Measurements from ENCODE around the gene LAMTOR2.
A peak's percentile ranks its signal among the peaks of the same experiment; 100 is the strongest.
"Not testable (repeated sequence)": the region's sequence is repeated elsewhere in the genome, so short reads cannot be mapped to it uniquely, and the experiment has no call there.

The LAMTOR2 gene

DNA sequence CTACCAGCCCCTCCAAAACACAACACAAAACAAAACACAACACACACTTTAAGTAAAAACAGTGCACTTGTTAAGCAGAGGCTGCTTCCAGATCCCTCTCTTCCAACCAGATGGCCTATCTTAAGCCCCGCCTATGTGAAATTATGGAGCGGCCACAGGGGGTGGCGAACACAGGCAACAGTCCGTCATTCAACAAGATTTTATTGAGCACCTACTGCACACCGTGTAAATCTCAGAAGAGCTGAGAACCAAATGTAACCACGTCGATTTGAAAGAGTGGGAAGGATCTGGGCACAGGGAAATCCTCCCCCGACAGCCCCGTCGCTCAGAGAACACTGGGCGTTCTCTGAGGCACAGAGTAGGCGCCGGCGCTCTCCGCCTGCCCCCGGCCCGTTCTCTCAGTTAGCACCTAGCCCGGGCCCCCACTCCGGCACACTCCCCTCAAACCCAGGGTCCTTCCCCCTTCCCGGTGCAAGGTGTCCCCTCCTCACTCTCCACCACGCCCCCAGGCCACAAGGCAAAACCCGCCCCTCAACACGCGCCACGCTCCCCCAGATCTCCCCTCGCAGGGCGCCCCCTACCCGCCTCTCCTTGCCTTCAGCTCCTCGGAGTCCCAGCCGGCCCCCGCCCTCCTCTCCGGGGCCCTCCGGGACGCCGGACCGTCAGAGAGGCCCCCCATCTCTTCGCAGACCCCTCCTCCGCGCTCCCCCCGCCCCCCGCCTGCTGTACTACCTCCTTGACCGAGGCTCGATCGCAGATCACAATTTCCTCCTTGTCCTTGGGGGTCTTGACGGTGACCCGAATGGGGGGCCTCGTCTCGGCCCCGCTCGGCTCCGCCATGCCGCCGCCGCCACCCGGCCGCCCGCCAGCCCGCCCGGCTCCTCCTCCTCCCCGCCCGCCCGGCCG, 1.5 kb upstream of the LAMTOR2 start:
- DNase-seq (ENCODE audit: low read depth in 2 of 2): peak; percentile 56 to 63

DNA sequence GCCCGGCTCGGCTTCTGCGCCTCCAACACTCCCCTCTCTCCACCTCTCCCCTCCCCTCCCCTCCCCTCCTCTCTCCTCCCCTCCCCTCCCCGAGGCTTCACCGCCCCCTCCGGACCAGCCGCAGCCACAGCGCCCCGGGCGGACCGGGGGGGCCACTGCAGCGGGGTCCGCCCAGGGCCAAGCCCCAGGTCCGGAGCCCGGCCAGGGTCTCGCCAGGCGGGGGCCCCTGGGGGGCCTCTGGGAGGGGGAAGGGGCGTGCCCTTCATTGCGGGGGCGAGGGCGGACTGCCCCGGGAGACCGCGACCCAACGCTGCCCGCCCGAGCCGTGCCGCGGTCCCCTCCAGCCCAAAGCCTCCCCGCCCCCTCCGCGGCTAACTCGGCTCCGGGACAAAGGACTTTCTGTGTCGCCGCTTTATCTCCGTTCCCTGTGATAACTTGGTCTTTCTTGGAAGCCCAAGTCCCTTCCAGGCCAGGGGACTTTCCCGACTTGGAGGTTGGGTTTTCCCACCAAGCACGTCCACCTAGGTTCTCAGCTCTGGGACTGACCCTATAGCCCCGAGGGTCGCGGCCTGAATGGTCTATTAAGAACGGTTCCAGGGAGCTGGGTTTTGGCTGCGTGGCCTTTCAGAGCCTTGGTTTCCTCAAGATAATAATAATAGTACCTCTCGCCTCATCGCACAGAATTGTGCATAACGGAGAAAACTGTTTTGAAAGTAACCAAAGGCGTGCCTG, 648 bp upstream of the LAMTOR2 start, which contains the start of gene UBQLN4:
UBQLN4 (minus strand) TSS at position 31 of the 732 bp plus-strand sequence. CDS start 97 bp downstream, outside the sequence.
- peak; percentile 78 to 88 for DNase-seq (ENCODE audit: low read depth in 2 of 2)

DNA sequence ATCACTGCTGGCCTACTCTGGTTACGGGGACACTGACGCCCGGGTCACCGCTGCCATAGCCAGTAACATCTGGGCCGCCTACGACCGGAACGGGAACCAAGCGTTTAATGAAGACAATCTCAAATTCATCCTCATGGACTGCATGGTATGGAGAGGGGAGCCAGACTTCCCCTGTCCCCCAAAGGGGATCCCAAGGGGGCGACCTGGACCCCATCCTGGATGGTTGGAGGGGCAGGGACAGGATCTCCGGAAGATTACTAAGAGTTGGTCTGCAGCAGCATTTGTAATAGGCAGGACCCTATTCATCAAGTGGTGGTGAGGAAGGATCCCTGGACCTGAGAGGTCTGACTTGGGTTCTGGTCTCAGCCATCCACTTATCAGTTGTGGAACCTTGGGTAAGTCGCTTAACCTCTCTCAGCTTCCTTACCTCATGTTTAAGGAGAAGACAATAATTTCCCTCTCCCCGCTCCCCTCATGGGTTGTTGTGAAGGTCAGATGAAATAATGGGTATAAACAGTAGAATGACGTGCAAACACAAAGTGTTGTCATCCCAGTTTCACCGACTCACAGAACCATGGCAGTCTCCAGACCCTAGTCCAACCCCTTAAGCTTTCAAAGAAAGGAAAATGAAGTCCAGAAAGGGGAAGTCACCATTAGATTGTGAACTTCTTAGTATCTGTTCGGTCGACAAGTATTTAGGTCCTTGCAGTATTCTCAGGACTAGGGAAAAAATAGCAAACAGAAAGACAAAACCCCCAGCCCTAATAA, 883 bp downstream of the LAMTOR2 start:
- DNase-seq (ENCODE audit: low read depth in 2 of 2): peak in 1 of 2 donors; percentile 9

DNA sequence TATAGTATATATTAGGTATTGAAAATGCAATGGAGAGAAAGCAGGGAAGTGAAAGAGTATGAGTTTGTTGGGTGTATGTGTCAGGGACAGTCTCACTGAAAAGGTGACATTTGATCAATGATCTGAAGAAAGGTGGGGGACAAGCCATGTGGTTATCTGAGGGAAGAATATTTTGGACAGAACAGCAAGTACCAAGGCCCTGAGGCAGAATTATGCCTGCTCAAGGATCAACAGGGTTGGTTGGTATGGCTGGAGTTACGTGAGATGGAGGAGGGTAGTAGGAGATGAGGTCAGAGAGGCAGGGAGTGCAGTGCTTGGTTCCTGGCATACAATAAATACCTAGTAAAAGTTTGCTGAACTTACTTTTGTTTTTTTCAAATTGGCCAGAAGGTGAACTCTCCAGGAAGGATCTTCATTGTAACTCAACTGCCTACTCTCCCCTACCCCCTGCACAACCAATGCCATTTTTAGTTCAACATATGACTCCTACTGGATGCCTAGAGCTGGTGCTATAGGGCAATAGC, 1.8 kb downstream of the LAMTOR2 start:
- no peak for DNase-seq (ENCODE audit: low read depth in 2 of 2)

DNA sequence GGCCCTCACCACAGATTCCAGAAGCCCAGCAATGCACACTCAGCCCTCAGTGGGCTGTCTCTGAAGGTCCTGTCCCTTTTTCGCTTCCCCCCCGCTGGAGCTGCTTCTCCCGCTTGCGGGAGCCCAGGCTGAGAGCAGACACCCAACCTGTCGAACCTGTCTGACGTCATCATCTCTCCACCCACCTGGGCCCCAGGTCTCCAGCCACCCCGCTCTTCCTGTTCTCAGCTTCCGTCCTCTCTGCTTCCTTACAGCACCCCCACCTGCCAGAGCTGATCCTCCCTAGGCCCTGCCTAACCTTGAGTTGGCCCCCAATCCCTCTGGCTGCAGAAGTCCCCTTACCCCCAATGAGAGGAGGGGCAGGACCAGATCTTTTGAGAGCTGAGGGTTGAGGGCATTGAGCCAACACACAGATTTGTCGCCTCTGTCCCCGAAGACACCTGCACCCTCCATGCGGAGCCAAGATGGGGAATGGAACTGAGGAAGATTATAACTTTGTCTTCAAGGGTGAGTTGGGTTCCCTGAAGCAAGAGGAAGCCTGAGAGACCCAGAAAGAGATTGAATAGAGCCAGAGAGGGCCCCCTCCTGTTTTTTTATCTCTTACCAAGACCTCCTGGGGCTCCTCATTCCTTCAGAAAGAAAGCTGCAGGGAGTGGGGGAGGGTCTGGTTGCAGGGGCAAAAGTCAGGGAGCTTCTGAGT, 6.5 kb downstream of the LAMTOR2 start, which contains the start of gene RAB25:
RAB25 (plus strand) TSS at position 224 of the 700 bp plus-strand sequence; CDS start at position 465, 241 bp downstream.
- DNase-seq (ENCODE audit: low read depth in 2 of 2): no peak

DNA sequence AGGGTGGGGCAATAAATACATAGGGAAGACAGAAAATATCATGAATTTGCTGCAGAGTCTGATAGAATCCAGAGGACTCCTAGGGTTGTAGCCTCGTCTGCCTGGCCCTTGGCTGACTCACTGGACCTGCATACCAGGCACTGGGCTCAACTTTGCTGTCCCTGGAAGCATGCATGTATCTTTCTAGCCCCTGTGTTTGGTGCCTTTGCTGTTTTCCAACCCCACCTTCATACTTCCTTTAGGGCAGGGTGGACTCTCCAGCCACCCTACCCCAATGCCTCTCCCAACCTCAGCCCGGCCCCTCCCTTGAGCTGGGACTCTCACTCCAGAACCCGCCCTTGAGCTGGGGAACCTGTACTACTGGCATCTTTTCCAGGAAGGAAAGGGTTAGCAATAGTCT, 7.6 kb downstream of the LAMTOR2 start:
- DNase-seq (ENCODE audit: low read depth in 2 of 2): no peak

DNA sequence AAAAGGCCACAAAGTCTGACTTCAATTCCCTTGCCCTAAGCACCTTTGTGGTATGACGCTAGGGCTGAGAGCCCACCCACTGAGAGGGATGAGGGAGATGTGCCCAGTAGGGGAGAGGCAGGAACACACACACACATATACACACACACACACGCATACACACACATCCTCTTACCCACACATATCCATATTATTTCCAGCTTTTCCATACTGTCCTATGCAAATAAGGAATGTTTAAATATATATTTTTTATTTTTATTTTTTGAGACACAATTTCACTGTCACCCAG, 9.4 kb downstream of the LAMTOR2 start:
- no peak for DNase-seq (ENCODE audit: low read depth in 2 of 2)

DNA sequence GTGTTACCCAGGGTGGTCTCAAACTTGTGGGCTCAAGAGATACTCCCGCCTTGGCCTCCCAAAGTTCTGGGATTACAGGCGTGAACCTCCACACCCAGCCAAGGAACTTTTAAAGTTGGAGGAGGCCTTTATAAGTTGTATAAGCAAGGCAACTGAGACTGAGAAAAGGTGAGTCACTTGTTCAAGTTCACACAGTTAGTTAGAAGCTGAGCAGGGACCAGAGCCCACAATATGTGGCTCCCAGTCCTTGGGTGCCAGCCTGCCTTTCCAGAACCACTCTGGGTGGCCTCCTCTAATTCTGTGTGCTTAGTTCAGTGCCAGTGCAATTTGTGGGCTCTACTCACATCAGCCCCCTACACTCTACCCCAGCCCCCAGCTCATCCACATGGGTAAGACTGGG, 10.0 kb downstream of the LAMTOR2 start:
- DNase-seq (ENCODE audit: low read depth in 2 of 2): no peak

DNA sequence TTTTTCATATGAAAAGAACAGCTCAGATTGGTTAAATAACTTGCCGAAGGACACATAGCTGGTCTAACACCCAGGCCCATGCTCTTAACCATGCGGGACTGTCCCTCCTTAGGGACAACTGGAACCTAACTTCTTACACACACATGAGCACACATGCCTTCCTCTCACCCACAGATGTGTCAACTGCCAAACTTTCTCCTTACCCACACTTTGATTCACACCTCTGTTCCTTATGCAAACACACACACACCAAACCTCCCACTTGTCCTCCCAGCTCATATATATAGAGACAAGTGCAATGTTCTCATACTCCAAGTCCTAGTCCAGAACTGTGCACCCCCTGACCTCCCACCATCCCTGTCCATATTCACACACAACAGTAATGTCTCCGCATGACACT, 10.6 kb downstream of the LAMTOR2 start:
- no peak for DNase-seq (ENCODE audit: low read depth in 2 of 2)

DNA sequence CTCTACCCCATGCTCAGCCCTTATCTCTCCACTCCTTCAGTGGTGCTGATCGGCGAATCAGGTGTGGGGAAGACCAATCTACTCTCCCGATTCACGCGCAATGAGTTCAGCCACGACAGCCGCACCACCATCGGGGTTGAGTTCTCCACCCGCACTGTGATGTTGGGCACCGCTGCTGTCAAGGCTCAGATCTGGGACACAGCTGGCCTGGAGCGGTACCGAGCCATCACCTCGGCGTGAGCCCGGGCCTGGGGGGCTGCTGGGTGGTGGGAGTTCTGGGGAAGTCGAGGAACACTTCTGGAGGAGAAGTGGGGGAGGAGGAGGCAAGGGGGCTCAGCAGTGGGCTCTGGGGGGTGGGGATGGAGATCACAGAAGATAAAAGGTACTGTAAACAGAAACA, 11.3 kb downstream of the LAMTOR2 start:
- no peak for DNase-seq (ENCODE audit: low read depth in 2 of 2)

DNA sequence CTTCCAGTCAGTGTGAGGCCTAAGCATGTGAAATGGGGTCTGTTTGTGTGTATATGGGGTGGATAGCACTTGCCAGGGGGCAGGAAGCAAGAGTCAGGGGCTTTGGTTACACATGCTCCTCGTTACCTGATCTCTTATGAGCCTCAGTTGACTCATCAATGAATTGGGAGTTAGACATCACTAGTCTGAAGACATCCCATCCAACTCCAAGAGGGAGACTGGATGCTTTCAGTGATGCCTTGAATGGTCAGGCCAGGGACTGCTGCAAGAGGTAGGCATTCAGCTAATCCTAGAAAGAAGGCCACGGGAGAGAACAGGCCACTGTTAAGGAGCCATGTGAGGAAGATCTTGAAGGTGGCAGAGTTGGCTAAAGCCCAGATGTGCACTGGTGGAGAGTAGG, 12.7 kb downstream of the LAMTOR2 start:
- DNase-seq (ENCODE audit: low read depth in 2 of 2): no peak

DNA sequence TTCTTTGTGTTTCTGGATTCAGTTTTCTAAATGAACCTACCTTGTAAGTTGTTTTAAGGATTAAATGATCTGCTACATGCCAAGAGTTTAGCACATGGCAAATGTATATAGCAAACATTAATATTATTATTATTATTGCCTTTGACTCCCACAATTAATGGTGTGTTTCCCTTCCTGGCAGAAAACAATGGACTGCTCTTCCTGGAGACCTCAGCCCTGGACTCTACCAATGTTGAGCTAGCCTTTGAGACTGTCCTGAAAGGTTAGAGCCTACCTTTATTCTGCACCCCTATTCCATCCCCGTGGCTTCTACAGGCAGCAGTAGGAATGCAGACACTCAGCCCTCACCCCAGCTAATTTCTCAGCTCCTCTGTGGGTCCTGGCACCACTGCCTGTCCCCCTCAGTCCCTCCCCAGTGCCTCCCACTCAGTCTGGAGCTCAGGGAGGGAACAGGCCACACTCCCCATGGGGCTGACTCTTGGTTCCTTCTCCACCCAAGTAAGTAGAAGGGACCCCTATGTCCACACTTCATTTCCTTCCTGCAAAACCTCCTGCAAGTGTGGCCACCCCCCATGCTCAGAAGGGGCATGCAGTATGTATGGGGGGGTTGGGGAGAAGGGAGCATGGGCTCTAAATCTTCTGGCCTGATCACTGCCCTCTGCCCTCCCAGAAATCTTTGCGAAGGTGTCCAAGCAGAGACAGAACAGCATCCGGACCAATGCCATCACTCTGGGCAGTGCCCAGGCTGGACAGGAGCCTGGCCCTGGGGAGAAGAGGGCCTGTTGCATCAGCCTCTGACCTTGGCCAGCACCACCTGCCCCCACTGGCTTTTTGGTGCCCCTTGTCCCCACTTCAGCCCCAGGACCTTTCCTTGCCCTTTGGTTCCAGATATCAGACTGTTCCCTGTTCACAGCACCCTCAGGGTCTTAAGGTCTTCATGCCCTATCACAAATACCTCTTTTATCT, 15.2 kb downstream of the LAMTOR2 start:
- DNase-seq (ENCODE audit: low read depth in 2 of 2): no peak

DNA sequence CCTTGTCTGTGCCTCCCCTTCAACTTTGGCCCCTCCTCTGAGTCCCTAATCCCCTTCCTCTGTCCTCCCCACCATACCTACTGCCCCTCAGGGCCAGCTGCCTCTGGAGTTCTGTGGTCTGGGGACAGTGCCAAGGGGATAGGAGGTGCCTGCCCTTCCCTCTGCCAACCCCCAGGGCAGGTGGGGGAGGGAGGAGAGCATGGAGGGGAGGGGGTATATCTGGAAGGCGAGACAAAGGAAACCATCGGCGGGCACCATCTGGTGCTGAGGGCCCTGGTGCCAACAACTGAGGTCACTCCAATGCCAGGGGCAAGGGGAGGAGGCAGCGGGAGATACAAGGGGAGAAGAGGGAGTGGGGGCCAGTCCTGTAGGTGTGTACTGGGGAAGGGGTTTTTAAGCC, 16.0 kb downstream of the LAMTOR2 start:
- no peak for DNase-seq (ENCODE audit: low read depth in 2 of 2)

DNA sequence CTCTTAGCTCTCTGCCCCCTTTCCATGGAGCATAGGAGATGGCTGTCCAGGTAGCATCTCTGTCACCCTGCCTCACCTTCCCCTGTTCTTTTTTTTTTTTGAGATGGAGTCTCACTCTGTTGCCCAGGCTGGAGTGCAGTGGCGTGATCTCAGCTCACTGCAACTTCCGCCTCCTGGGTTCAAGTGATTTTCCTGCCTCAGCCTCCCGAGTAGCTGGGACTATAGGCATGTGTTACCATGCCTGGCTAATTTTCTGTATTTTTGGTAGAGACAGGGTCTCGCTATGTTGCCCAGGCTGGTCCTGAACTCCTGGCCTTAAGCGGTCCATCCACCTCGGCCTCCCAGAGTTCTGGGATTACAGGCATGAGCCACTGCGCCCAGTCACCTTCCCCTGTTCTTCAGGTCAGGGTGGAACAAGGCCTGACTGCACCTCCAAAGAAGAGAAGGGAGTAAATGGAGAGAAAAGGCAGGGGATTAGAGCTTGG, 16.8 kb downstream of the LAMTOR2 start:
- not testable (repeated sequence) for DNase-seq (ENCODE audit: low read depth in 2 of 2)

DNA sequence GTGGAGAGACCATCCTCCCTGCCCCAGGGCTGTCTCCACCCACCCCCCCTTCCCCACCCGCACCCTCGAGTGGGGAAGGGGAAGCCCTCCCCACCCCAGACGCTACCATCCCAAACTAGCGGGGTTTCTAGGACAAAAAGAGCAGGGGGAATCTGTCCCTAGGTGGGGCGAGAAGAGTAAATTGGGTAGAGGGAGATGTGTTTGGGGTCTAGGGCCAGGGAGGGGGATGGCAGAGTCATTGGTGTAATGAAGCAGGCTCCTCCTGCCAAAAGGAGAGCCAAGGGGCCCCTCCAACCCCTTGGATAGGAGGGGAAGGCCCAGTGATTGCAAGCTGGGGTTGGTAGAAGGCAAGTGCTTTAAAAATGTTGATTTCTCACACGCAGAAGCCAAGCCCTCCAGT, 17.7 kb downstream of the LAMTOR2 start:
- DNase-seq (ENCODE audit: low read depth in 2 of 2): no peak

DNA sequence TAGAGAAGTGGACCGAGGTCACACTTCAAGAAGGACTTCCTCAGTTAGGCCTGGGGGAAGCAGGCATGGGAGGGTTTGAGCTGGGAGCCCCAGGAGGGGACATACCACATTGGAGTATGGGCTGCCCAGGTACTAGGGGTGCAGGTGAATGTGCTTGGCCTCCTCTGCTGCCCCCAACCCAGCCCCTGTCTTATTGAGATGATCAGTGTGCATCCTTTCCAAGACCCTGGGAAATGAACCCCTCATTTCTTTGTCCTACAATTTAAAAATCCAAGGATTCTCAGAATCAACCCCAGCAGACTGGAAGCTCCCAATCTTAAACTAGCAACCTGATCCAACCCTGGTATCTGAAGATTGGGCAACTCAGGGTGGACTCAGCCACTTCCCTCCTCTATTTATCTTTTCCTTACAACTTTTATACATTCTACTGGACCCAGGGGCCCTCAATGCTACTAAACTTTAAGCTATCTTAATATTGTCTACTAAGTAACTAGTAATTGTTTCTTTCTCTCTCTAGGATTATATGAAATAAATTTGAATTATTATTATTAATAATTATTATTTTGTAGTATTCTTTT, 18.6 kb downstream of the LAMTOR2 start:
- no peak for DNase-seq (ENCODE audit: low read depth in 2 of 2)

DNA sequence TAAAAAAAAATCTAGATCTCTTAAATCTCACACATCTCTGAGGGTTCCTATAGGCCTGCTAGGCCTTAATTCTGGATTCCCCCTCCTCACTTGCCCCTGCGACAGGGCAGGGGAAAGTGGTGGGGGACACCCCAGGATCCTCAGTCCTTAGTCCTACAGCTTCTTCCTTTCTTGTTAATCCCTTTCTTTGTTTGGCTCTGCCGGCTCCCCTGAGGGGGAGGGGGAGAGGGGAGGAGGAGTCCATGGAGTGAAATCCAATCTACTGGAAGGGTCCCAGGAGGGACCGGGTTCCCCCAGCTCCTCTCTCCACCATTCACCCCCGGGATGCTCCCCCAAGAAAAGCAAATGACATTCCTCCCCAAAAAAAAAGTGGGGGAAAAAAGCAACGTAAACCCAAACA, 19.2 kb downstream of the LAMTOR2 start:
- no peak for DNase-seq (ENCODE audit: low read depth in 2 of 2)

DNA sequence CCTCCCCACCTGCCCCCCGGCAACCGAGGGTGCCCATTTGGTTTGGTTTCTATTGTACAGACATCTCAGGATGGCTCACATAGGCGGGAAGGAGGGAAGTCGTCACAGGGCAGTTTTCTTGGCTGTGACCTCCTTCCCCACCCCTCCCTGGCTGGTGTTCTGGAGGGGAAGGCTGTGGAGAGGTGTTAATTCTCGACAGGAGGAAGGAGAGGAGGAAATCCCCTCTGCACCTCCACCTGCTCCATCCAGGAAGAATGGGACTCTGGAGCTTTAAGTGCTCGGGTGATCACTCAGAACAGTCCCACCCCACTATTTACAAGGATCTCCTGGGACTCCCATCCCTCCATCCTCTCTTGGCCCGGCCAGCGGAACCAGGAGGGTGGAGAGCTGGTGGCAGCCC, 20.1 kb downstream of the LAMTOR2 start:
- no peak for DNase-seq (ENCODE audit: low read depth in 2 of 2)

DNA sequence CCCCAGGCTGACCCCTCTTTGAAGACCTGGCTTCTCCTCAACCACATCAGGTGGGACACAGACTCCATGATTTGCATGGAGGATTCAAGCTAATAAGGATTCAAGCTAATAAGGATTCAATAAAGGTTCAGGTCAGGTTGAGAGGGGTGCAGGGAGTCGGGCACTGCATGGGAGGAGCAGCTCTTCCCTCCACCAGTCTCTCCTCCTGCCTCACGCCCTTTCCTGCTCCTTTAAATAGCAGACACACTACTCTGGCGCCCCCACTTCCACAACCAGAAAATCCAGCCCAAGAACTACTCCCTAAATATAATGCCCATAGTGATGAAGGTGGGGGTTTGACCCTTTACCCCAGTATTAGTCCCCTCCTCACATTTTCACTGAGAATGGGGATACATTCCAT, 20.6 kb downstream of the LAMTOR2 start:
- no peak for DNase-seq (ENCODE audit: low read depth in 2 of 2)

DNA sequence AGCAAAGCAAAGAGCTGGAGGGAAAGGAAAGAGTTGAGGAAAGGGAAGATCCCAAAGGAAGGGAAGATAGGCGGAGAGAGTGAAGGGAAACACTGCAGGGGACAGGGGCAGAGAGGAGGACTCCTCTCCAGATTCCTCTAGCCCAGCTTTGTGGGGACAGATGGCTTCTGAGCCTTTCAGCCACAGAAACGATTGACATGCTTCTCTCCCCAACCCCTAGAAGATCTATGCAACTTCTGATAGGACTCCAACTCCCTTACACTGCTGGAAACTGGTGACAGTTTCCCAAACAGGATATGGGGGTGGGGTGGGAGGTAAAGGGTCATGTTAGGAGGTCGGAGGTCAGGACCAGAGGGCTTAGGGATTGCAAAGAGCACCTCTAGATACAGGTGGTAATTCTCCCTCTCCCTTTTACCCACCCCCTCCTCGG, 21.2 kb downstream of the LAMTOR2 start:
- no peak for DNase-seq (ENCODE audit: low read depth in 2 of 2)
